ENCODE data around the gene TECR.

DNA sequence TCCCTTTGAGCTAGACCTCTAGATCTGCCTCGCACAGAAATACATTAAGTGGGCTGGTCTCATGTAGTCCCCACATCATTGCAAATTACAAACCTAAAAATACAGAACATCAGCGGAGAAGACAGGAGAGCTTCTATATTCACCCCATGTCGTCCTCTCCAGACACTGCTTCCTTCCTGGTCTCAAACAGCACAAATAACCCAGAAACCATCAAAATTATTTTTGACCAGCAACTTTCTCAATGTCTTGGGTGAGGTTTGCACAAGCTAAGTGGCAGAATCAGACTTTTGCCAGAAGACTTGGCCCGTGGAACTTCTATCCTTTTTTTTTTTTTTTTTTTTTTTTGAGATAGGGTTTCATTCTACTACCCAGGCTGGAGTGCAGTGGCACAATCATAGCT is 81.7 kb downstream of the TECR start:
- no peak for TF ChIP-seq POLR2AphosphoS5 (IDR thresholded peaks at IDR 0.05; ENCODE audit: low read depth, low read length)
- no peak for TF ChIP-seq POLR2A (IDR thresholded peaks at IDR 0.05; ENCODE audit: low read depth, low read length)
- no peak for TF ChIP-seq TAF1 (IDR thresholded peaks at IDR 0.05; ENCODE audit: borderline replicate concordance, low read depth, low read length)
